Ramos (cell line): ENCODE results near the gene CELSR1.

Experiments used
- in situ Hi-C: fragments of 300-500 bp; cut with MboI; formaldehyde crosslinking; loops from one replicate; pipeline ENCODE4 v1.14.3; 2022; ENCODE audit warnings: low sequenced_read_pairs; ENCODE audit not compliant: unreplicated experiment

CELSR1 gene

DNA sequence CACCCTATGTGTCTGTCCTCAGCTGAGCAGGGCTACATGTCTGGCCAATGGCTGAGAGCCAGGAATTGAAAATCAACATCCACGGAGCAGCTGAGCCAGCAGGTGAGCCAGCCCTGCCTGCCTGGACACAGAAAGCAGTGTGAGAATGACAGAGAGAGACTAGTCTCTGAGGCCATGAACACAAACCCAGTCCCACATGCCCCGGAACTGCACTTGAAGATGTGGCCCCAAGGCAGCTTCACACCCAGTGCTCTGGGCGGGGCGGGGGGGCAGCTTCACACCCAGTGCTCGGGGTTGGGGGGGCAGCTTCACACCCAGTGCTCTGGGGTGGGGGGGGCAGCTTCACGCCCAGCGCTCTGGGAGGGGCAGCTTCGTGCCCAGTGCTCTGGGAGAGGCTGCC lies 164.3 kb downstream of the CELSR1 start:
- in situ Hi-C loops: no loop called here

DNA sequence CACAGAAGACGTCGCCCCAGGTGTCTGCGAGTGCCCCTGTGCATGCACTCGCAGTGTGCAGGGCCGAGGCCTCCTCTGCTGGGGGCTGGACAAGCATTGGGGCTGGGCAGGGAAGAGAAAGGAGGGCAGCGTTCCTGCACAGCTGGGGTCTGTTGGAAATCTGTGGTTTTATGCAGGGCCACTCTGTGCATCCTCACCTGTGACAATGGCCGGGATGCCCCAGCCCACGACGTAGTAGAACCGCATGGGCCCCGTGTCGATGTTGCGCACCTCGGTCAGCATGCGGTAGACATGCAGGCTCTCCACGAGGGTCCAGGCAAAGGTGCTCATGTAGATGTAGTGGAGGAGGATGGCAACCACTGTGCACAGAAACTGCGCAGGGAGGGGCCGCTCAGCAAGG lies 164.7 kb downstream of the CELSR1 start:
- in situ Hi-C loops: no loop called here

DNA sequence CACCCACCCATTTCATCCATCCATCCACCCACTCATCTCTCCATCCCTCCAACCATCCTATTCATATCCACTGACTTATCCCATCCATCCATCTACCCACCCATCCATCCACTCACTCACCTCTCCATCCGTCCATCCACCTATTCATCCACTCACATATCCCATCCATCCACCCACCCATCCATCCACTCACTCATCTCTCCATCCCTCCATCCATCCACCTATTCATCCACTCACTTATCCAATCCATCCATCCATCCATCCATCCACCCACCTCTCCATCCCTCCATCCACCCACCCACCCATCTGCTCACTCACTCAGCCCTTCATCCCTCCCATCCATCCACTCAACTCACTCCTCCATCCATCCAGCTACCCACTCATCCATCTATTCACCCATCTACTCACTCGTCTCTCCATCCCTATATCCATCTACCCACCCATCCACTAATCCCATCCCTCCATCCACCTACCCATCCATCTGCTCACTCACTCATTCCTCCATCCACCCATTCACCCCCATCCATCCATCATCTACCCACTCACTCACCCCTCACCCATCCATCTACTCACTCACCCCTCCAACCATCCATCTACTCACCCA lies 165.7 kb downstream of the CELSR1 start:
- in situ Hi-C loops: no loop called here

DNA sequence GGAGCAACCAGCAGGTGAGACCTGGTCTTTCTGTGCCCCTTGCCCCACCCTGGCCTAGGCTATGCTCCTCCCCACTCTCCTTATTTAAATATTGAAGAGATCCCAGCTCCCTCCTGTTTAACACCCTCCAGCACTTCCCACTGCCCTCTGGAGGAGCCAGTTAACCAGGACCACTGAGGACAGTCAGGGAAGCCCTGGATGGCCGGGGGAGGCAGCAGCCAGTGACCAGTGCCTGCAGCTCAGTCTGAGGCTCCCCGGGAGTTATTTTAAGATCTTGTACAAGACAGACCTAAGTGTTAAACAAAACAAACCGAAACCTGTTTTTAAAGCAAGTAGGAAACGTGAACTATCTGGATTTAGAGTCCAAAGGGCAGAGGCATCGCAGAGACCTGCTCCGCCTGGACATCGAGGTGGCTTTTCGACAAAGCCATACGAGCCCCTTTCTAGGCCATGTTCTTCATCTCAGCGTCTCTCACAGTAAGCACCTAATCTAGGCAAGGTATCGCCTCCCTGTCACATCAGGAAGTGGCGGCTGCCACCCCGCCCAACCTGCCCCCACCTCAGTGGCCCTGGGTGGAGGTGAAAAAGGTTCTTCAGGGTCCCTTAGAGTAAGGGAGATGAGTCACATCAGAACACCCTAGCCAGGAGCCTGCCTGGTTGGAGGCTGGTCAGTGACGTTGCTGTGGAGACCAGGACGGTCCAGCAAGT lies 166.7 kb downstream of the CELSR1 start:
- in situ Hi-C loops: no loop called here

DNA sequence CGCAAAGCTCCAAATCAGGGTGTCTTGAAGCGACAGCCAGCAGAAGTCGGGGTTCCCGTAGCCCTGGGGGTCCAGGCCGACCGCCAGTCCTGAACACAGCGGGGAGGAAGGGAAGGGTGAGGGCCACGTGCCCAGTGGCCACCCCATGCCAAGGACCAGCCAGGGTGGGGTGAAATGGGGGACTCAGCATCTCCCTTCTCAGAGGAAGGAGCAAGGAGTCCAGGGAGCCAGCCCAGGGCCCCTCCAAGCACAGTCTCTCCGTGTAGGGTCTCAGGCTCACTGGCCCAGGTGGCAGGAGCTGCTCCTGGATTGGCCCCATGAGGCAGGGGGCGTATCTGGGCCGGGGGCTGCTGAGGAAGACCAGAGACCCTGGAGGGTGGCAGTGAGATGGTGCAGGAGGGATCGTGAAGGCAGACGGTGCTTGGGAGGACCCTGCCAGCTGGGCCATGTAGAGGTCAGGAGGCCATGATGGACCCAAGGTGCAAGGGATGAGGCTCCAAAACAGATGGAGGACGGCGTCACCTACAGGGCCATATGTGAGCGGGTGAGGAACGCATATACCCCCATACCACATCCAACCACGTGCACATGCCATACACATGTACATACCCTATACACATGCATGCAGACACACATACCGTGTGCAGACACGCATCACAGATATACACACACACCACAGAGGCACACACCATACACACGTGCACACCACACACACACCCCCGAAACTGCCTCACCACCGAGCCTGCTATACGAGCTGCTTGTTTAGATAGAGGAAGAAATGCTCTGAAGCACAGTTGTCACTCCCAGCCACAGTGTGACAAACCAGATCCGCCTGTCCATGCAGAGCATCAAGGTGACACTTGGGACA lies 167.5 kb downstream of the CELSR1 start:
- in situ Hi-C loops: loop anchor here (5.0 kb wide), 1 partner anchor 172 kb away; no protein-coding TSS in a partner anchor

DNA sequence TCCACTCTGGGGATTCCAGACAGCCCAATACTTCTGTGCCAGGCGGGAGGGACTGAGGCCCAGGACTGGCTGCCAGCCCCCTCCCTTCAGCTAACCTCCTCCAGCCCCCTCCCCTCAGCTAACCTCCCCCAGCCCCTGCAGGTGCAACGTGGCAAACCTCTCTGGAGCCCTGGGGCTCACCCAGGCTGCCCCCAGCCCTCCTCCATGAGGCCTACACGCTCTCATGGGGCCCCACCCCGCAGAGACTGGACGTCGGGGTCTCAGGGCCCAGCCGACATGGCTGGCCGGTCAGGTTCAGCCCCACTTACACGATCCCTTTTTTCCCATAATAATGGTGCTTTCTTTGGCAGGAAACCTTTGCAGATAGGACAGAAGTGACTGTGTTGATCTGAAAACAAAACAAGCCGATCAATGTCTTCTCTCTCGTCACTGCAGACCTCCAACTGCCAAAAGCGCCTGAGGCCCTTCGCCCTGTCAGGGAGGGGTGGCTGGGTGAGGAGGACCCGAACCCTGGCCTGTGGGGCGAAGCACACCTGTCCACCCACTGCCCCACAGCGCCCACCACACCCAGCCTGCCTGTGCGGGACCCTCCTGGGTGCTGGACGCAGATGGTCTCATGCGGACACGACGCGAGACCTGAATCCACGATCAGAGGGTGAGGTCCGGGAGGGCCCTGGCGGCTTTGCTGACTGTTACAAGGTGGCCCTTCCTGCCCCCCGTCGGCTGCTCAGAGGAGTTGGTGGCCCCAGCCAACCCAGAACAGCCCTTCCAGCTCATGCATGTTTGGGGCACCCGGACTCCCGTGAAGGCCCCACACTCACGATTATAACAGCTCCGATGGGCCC lies 168.3 kb downstream of the CELSR1 start:
- in situ Hi-C loops: loop anchor here (5.0 kb wide), 1 partner anchor 173 kb away; no protein-coding TSS in a partner anchor

DNA sequence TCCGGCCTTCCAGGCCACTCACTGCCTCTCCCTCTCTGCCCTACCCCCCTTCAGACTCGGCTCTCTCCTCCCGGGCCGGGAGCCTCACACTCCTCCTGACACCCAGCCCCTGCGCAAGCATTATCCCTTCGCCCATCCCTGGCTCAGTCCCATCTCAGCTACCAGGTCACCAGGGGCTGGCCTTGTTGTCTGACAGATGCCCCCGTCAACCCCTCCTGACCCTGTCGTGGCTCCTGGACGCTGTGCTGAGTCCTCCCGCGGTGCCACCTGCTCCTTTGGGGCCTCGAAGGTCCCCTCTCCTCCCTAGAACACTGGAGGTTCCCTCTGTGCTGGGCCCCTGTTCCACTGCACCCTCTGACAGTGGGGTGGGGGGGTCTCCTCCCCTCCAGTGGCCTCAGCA lies 169.0 kb downstream of the CELSR1 start:
- in situ Hi-C loops: loop anchor here (5.0 kb wide), 1 partner anchor 174 kb away; no protein-coding TSS in a partner anchor

DNA sequence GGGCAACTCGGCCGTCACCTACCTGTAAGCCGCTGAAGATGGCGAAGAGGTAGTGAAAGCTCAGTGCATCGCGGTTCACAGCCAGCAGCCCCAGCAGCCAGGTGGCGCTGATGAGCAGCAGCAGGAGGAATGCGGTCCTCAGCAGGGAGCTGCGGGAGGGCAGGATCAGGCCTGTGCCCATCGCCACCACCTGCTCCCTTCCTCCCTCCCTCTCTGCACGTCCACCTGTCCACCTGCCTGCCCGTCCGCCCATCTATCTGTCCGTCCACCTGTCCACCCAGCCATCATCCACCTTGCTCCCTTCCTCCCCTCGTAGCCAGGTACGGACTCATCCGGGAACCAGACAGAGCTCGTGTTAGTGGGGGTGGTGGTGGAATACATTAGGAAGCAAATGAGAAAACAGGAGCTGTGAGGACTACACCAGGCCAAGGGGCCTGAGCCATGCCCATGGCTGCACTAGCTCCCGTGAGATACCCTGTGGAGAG lies 169.7 kb downstream of the CELSR1 start:
- in situ Hi-C loops: loop anchor here (5.0 kb wide), 1 partner anchor 175 kb away; no protein-coding TSS in a partner anchor

DNA sequence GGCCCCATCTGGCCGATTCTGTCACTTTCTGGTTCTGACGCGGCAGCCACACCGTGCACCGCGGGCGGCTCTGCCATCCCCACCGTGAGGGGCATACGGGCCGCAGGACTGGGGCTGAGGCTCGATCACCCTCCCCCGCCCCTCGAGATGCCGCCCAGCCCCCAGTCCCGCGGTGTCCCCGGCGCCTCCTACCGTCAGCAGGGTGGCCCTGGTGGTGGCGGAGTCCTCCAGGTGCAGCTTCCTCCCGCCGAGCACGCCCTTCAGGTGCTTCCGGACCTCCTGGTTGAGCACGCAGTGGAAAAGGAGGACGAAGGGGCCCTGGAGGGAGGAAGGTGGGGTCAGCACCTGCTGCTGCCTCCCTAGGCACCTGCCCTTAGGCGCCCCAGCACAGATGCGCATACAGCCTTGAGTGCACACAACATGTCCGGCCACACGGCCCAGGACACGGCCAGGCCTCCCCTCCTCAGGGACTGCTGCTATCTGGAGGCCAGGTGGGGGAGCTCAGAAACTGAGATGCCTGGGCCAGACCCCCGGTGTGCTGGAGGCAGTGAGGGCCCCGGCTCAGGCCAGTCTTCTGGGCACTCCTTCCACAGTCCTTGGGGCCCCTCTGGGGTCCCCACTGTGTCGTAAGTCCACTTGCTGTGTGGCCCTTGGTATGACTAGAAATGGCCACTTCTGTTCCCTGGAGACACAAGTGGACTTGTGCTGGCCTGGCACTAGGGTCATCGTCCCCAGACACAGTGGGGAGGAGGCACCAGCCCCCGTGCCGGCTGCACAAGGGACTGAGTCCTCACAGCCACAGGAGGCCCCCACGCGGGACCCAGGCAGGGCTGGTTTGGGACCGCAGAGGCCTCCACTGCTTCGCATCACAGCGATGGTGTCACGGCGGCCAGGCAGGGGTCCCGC lies 170.4 kb downstream of the CELSR1 start:
- in situ Hi-C loops: loop anchor here (5.0 kb wide), 1 partner anchor 175 kb away; no protein-coding TSS in a partner anchor

DNA sequence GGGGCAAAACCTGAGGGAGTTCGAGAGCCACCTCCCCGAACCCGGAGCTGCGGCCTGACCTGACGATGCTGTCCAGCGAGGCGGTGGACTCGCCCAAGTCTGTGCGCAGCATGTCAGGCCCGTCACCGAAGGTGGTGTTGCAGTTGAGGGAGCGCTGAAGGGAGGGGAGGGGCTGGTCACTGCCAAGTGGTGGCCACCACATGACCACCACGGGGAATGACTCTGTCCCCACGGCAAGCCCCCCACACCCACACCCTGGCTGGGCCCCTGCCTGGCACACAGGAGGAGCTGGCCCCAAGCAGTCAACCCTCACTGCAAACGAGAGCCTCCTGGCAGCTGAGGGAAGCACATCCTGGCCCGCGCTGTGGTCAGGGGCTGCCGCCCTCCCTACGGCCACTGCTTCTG lies 171.1 kb downstream of the CELSR1 start:
- in situ Hi-C loops: loop anchor here (5.0 kb wide), 1 partner anchor 176 kb away; no protein-coding TSS in a partner anchor

DNA sequence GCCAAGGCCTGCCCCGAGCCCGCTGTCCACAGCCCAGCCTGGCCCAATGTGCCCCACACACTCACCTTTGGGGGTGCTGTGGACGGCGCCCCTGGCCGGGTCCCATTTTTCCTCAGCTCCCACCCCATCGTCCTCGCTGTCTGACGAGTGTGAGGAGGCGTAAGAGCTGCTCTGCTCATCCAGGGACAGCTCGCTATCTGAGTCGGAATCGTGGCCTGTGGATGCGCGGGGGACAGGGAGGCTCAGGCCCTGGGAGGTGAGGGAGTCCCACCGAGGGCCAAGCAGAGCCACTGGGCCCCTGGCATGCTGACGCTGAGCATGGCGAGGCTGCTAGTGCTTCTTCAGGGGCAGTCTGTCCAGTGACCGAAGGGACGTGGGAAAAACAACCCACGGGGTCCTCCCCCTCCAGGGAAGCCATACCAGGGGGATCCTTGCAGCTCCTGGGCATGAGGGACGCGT lies 172.2 kb downstream of the CELSR1 start:
- in situ Hi-C loops: loop anchor here (5.0 kb wide), 1 partner anchor 177 kb away; no protein-coding TSS in a partner anchor

DNA sequence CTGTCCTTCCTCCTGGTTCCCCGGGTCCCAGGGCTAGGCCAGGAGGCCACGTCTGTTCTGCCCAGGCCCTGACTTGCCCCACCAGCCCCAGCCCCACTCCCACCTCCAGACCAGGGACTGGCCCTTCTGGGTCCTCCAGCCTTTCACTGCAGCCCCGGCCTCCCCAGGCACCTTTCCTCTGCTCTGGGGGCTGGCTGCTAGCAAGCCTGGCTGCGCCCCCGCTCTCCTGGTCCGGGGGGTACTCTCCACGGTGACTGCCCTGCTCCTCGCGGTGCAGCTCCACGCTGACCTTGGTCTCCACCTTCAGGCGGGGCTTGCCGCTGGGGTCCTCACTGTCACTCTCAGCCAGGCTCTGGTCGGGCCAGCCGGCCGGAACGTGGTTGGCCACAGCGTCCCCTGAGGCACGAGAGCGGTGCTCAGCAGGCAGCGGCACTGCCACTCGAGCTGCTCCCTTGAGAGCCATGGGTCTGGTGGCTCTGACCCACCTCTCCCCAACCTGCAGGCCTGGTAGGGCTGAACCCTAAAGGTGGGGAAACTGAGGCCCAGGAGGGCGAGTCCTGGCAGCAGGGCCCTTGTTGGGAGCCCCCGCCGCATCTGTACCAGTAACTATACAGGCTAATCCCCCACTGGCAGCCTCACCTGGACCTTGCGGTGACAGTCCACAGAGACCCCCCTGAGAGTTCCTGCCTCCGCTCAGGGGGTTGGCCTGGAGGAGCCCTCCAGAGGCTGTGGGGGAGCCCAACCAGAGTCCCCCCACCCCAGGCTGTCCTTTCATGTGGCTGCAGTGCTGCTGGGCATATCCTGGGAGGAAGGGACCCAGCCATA lies 172.9 kb downstream of the CELSR1 start:
- in situ Hi-C loops: loop anchor here (5.0 kb wide), 1 partner anchor 178 kb away; no protein-coding TSS in a partner anchor

DNA sequence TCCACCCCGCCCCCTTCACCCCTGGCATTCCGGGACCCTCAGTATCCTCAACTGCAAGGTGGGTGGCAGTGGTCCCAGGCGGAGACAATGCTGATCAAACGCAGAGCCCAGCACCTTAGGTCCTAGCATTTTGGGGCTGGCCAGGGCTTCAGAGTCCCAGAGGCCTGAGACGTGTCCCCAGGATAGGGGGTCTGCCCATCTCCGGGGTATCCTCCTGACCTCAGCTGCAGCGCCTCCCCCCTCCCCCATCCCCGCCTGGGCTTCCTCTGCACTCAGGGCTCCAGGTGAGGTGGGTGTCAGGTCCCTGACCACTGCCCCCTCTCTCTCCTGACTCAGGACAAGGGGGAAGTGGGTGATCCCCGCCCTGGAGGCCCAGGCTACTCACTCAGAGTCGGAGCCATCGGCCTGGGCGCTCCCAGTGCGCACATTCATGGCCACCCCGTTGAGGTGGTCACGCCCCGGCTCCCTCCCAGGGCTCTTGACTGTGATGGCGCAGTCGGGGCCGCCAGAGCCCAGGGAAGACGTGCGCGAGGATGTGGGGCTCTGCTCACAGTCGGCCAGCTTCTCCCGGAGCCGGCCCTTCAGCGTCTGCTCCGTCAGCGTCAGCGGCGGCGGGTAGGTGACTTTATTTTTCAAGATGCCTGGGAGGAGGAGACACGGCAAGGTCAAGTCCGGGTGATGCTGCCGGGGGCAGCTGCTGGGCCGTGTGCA lies 173.7 kb downstream of the CELSR1 start:
- in situ Hi-C loops: no loop called here

DNA sequence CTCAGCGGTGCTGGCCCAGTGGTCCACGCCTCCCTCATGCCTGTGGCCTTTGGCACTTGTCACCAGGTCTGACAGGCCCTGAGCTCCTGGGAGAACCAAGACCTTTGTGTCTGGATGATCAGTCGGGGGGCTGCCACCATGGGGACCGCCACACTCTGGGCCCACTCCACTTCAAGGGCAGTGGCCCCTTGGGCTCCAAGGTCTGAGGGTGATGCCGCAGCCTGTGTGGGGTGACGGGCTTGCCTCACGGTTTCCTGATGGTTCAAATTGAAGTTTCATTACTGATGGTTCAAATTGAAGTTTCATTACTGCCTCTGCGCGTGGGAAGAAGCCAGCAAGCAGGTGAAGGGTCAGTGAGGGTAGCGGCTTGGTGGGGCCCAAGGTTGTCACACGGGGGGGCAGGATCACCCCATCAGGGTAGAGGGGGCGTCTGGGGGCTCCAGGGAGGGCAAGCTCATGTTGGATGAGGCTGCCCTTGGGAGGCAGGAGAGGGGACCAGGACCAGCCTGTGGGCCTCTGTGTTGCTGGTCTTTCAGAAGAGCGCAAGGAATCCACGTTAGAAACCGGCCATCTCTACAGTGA lies 174.4 kb downstream of the CELSR1 start:
- in situ Hi-C loops: no loop called here

DNA sequence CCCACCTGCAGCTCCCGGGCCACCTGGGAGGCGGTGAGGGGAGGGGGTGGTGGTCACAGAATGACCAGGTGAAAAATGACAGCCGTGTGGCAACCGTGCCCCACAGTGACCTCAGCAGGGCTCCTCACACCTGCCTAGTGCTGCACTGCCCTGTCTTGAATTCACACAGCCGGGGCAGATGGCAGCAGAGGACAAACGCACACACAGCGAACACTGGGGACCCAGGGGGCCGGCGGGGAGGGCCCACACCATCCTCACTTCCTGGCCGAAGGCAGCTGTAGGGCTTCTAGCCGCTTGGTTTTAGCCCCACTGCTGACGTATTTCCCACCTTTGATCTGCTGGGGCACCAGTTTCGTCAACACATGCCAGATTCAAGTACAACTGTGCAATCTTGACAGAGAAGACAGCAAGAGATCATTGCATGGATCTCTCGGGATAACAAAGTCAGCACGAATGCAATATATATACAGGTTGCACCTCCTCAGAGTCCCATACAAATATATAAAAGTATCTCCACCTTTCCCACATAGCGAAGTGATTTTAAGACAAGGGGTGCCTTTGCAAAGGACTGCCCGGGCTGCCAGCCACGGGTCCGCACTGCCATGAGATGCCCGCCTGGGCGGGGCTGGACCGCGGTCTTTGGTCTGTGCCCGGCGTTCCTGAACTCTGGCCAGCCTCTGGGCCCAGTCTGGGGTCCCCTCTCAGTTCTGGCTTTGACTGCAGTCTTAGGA lies 175.1 kb downstream of the CELSR1 start:
- in situ Hi-C loops: no loop called here

DNA sequence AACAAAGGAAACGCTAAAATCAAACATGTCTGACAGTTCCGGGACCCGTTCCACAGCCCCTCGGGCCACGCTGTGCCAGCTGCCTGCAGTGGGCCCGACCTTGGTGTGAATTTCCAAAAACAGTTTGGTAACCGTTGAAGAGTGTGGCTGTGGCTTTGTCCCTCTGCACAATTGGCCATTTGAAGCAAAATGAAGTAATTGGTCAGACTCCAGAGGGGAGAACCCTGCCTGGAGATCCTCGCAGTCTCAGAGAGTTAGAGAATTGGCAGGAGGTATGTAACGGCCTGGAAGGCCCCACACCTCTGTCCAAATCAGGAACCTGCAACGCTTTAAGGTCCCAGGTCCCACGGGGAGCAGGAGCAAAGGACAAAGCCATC lies 175.6 kb downstream of the CELSR1 start:
- in situ Hi-C loops: no loop called here
